ENCODE measurements around the gene VAV1. TPM values are rescaled to one million over a fixed set of nuclear protein-coding genes. Genes with fewer than 3 reads are reported as not detected.

VAV1 gene
- total and polyA plus RNA-seq, 2 donors (not counting 3 experiments of a cell fraction or from before 2014, with no cell fraction given), result not detected

DNA sequence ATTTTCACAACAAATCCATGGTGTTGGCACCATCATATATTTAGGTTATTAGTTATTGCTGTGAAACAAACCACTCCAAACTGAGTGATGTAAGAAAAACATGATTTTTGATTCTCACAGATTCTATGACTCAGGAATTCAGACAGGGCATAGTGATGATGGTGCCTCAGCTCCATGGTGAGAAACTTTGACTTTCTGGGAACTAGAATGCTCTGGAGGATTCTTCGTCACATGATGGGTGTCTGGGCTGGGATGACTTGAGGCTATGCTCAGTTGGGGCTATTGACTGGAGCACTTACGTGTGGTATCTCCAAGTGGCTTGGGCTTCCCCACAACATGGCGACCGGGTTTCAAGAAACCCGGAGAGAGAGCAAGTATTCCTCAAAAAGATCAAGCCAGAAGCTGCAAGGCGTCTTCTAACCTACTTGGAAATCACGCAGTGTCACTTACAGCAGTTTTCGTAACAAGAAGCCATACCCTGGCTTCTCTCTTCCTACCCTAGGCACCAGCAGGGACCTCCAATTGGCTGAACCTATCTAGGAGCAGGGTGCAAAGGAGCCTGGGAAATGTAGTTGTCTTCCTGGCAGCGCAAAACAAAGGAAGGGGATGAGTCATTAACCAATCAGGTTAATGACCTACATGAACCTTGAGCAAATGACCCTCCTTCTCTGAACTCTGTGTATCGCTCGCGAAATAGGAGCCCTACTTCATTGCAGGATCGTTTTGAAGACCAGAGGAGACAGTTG, 22.4 kb downstream of the VAV1 start:
- no peak overlapping the region for H3K9ac ChIP-seq (replicated peaks; ENCODE audit: extremely low read depth, insufficient read depth, low read length)
- POLR2A ChIA-PET, result no interaction called here
- BruUV-seq (replicated peaks), result no TSS peak
- no peaks in the 10 kb centered on the region for H3K9me3 ChIP-seq (replicated peaks; ENCODE audit: control insufficient read depth, insufficient read depth, low read length)
- intact Hi-C loops (cut with micrococcal nuclease) (no loop called here), dilution Hi-C loops (cut with MboI; ENCODE audit: extremely low pct_ligation_motif_present, low sequenced_read_pairs) (no loop called here)
- no peak overlapping the region for H3K4me2 ChIP-seq (ENCODE audit: insufficient read depth, low read length)
- no peaks in the 10 kb centered on the region for H3K36me3 ChIP-seq (ENCODE audit: control insufficient read depth in 2 of 2, extremely low read depth in 1 of 2, insufficient read depth in 2 of 2, low read length in 2 of 2)
- CTCF ChIA-PET, result no interaction called here
- no peak overlapping the region for H3K27ac ChIP-seq (ENCODE audit: insufficient read depth, low read depth, low read length)
- no peak for FAIRE-seq
- no peak overlapping the region for H2AFZ ChIP-seq (ENCODE audit: low read depth, low read length)
- TF ChIP-seq, protein P1, sequence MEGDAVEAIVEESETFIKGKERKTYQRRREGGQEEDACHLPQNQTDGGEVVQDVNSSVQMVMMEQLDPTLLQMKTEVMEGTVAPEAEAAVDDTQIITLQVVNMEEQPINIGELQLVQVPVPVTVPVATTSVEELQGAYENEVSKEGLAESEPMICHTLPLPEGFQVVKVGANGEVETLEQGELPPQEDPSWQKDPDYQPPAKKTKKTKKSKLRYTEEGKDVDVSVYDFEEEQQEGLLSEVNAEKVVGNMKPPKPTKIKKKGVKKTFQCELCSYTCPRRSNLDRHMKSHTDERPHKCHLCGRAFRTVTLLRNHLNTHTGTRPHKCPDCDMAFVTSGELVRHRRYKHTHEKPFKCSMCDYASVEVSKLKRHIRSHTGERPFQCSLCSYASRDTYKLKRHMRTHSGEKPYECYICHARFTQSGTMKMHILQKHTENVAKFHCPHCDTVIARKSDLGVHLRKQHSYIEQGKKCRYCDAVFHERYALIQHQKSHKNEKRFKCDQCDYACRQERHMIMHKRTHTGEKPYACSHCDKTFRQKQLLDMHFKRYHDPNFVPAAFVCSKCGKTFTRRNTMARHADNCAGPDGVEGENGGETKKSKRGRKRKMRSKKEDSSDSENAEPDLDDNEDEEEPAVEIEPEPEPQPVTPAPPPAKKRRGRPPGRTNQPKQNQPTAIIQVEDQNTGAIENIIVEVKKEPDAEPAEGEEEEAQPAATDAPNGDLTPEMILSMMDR (IDR thresholded peaks at IDR 0.05; ENCODE audit: extremely low read depth in 1 of 2, insufficient read depth in 1 of 2, low read depth in 1 of 2, low read length in 2 of 2), result no peak
- TF ChIP-seq JUN (IDR thresholded peaks at IDR 0.05; ENCODE audit: borderline replicate concordance, insufficient read depth, insufficient read length, low read depth) (no peak), POLR2AphosphoS5 (IDR thresholded peaks at IDR 0.05; ENCODE audit: insufficient read depth, low read depth, low read length) (no peak), POLR2A (IDR thresholded peaks at IDR 0.05; ENCODE audit: low read depth, low read length) (no peak)
- no peak for DNase-seq (ENCODE audit: low read depth, low spot score)
- H4K20me1 ChIP-seq (replicated peaks; ENCODE audit: control insufficient read depth, extremely low read depth, insufficient read depth, low read length), result no peaks in the 10 kb centered on the region
- no peaks in the 10 kb centered on the region for H3K4me1 ChIP-seq (ENCODE audit: control insufficient read depth, extremely low read depth, insufficient read depth, low read length)
- no peak overlapping the region for H3K4me3 ChIP-seq (replicated peaks in 1 of 3; ENCODE audit: insufficient read depth in 1 of 3, low read depth in 1 of 3, low read length in 3 of 3)
- H3K79me2 ChIP-seq (ENCODE audit: control insufficient read depth, insufficient read depth, low read length), result no peaks in the 10 kb centered on the region
- no peaks in the 10 kb centered on the region for H3K27me3 ChIP-seq (ENCODE audit: control insufficient read depth in 2 of 2, insufficient read depth in 2 of 2, low read length in 2 of 2)
- no peaks in the 10 kb centered on the region for H3K9me1 ChIP-seq (replicated peaks; ENCODE audit: control insufficient read depth, extremely low read depth, insufficient read depth, low read length)

DNA sequence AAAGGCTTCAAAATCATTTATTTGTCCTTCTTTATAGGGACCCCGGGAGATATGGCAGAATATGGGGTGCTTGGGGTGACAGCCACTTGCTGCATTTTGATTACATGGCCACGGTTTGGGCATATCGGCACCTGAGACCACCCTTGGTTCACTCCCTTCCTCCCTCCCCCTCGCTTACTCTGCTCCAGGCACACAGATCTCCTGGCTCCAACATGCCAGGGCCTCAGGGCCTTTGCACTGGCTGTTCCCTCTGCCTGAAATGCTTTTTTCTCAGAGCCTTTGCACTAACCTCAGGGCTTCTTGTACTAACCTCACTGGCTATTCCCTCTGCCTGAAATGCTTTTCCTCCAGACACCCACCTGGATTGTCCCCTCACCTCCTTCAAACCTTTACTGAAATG, 23.8 kb downstream of the VAV1 start:
- no peaks in the 10 kb centered on the region for H4K20me1 ChIP-seq (replicated peaks; ENCODE audit: control insufficient read depth, extremely low read depth, insufficient read depth, low read length)
- FAIRE-seq, result no peak
- H3K27me3 ChIP-seq (ENCODE audit: control insufficient read depth in 2 of 2, insufficient read depth in 2 of 2, low read length in 2 of 2), result no peaks in the 10 kb centered on the region
- H3K9me3 ChIP-seq (replicated peaks; ENCODE audit: control insufficient read depth, insufficient read depth, low read length), result no peaks in the 10 kb centered on the region
- H3K9me1 ChIP-seq (replicated peaks; ENCODE audit: control insufficient read depth, extremely low read depth, insufficient read depth, low read length), result no peaks in the 10 kb centered on the region
- H3K36me3 ChIP-seq (ENCODE audit: control insufficient read depth in 2 of 2, extremely low read depth in 1 of 2, insufficient read depth in 2 of 2, low read length in 2 of 2), result no peaks in the 10 kb centered on the region
- H3K4me3 ChIP-seq (replicated peaks in 1 of 3; ENCODE audit: insufficient read depth in 1 of 3, low read depth in 1 of 3, low read length in 3 of 3), result no peak overlapping the region
- H3K9ac ChIP-seq (replicated peaks; ENCODE audit: extremely low read depth, insufficient read depth, low read length), result no peak overlapping the region
- H3K4me2 ChIP-seq (ENCODE audit: insufficient read depth, low read length), result no peak overlapping the region
- DNase-seq (ENCODE audit: low read depth, low spot score), result no peak
- intact Hi-C loops (cut with micrococcal nuclease), result no loop called here
- dilution Hi-C loops (cut with MboI; ENCODE audit: extremely low pct_ligation_motif_present, low sequenced_read_pairs), result no loop called here
- CTCF ChIA-PET, result no interaction called here
- no peak overlapping the region for H2AFZ ChIP-seq (ENCODE audit: low read depth, low read length)
- H3K79me2 ChIP-seq (ENCODE audit: control insufficient read depth, insufficient read depth, low read length), result no peaks in the 10 kb centered on the region
- H3K4me1 ChIP-seq (ENCODE audit: control insufficient read depth, extremely low read depth, insufficient read depth, low read length), result peaks cover 4% of the 10 kb centered on the region
- H3K27ac ChIP-seq (ENCODE audit: insufficient read depth, low read depth, low read length), result no peak overlapping the region
- TF ChIP-seq POLR2A (IDR thresholded peaks at IDR 0.05; ENCODE audit: low read depth, low read length) (no peak), EZH2 (IDR thresholded peaks at IDR 0.05; ENCODE audit: borderline replicate concordance, low read depth, low read length, severe bottlenecking) (no peak), POLR2AphosphoS5 (IDR thresholded peaks at IDR 0.05; ENCODE audit: insufficient read depth, low read depth, low read length) (no peak), GATA2 (IDR thresholded peaks at IDR 0.05; ENCODE audit: insufficient read depth, insufficient read length, low read depth, low read length) (no peak), JUN (IDR thresholded peaks at IDR 0.05; ENCODE audit: borderline replicate concordance, insufficient read depth, insufficient read length, low read depth) (no peak), MYC (IDR thresholded peaks at IDR 0.05; ENCODE audit: low read depth, low read length) (no peak), FOS (IDR thresholded peaks at IDR 0.05; ENCODE audit: borderline replicate concordance, insufficient read depth, low read length) (no peak)
- TF ChIP-seq, protein P1 (IDR thresholded peaks at IDR 0.05; ENCODE audit: extremely low read depth in 1 of 2, insufficient read depth in 1 of 2, low read depth in 1 of 2, low read length in 2 of 2), result no peak
- TF ChIP-seq, protein P2, sequence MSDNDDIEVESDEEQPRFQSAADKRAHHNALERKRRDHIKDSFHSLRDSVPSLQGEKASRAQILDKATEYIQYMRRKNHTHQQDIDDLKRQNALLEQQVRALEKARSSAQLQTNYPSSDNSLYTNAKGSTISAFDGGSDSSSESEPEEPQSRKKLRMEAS (IDR thresholded peaks at IDR 0.05; ENCODE audit: insufficient read depth, insufficient read length), result no peak
- no TSS peak for BruUV-seq (replicated peaks)
- POLR2A ChIA-PET, result no interaction called here
